PFSK-1 (cell line): Measurements from ENCODE around the gene TUBB4A.

Experiments used
- FOXP2 ChIP-seq: optimal IDR thresholded peaks from 2 replicates; pipeline ENCODE3; 2011; ENCODE audit warnings: borderline replicate concordance, control low read depth, inconsistent platforms; ENCODE audit not compliant: insufficient read depth; ENCODE audit errors: extremely low read length, extremely low read depth
- POLR2AphosphoS5 ChIP-seq: IDR thresholded peaks from 2 replicates; pipeline ENCODE4 v1.6.1; 2012; ENCODE audit warnings: low read depth, mild to moderate bottlenecking, control low read depth, low read length, moderate library complexity
- SIN3A ChIP-seq: IDR thresholded peaks from 2 replicates; pipeline ENCODE4 v1.6.1; 2012; ENCODE audit warnings: mild to moderate bottlenecking, low read length, moderate library complexity, borderline replicate concordance; ENCODE audit not compliant: insufficient read depth
- TAF1 ChIP-seq: IDR thresholded peaks from 2 replicates; pipeline ENCODE4 v1.6.1; 2012; ENCODE audit warnings: low read length, control low read depth, borderline replicate concordance; ENCODE audit not compliant: insufficient read depth
- TF ChIP-seq, protein P1 (sequence below), 2 experiments: IDR thresholded peaks; 2 replicates each; pipeline versions ENCODE4 v1.6.1 to v1.8.0; 2011 to 2012; ENCODE audit warnings: low read depth in 2 of 2, low read length in 2 of 2, control low read depth in 1 of 2, inconsistent platforms in 1 of 2, mild to moderate bottlenecking in 1 of 2, moderate library complexity in 1 of 2; ENCODE audit not compliant: insufficient read depth in 1 of 2

TUBB4A gene

DNA sequence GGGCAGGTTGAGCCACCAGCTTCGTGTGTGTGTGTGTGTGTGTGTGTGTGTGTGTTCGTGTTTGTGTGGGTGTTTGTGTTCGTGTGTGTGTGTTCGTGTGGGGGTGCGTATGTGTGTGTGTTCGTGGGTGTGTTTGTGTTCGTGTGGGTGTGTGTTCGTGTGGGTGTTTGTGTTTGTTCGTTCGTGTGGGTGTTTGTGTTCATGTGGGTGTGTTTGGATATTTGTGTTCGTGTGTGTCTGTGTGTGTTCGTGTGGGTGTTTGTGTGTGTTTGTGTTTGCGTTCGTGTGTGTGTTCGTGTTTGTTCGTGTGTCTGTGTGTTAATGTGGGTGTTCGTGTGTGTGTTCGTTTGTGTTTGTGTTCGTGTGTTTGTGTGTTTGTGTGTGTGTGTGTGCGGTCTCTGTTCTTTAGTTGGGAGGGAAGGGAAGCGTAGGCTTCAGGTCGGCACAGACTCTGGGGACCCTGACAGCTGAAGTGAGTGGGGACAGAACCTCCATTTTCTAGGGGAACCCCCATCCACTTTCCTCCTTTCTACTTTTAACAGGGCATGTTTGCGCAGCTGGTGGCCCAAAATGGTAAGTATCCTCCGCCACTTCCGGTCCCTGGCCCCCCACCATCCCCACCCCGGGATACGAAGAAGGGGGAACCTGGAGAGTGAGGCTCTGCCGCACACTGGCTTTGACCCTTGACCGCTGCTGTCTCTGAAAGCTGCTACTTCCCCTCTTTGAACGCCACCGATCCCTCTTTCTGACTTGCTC, 30.3 kb upstream of the TUBB4A start:
- TF ChIP-seq POLR2AphosphoS5 (no peak), FOXP2 (no peak), TAF1 (no peak), SIN3A (no peak)
- TF ChIP-seq, protein P1, sequence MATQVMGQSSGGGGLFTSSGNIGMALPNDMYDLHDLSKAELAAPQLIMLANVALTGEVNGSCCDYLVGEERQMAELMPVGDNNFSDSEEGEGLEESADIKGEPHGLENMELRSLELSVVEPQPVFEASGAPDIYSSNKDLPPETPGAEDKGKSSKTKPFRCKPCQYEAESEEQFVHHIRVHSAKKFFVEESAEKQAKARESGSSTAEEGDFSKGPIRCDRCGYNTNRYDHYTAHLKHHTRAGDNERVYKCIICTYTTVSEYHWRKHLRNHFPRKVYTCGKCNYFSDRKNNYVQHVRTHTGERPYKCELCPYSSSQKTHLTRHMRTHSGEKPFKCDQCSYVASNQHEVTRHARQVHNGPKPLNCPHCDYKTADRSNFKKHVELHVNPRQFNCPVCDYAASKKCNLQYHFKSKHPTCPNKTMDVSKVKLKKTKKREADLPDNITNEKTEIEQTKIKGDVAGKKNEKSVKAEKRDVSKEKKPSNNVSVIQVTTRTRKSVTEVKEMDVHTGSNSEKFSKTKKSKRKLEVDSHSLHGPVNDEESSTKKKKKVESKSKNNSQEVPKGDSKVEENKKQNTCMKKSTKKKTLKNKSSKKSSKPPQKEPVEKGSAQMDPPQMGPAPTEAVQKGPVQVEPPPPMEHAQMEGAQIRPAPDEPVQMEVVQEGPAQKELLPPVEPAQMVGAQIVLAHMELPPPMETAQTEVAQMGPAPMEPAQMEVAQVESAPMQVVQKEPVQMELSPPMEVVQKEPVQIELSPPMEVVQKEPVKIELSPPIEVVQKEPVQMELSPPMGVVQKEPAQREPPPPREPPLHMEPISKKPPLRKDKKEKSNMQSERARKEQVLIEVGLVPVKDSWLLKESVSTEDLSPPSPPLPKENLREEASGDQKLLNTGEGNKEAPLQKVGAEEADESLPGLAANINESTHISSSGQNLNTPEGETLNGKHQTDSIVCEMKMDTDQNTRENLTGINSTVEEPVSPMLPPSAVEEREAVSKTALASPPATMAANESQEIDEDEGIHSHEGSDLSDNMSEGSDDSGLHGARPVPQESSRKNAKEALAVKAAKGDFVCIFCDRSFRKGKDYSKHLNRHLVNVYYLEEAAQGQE (IDR thresholded peaks at IDR 0.05; ENCODE audit: insufficient read depth in 1 of 2, low read depth in 2 of 2, low read length in 2 of 2), result no peak

DNA sequence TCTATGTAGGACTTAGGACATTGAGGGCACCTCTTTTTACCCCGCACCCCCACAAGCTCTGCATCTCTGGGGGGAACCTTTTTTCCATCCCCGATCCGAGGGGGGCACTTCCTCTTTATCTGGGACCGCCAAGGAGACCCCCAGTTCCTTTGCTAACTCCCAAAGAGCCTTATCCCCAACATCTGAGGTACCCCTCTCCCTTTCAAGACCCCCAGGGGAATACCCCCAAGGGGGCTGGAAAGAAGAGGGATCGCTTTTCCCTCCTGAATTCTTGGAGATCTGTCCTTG, 29.8 kb upstream of the TUBB4A start:
- TF ChIP-seq, protein P1 (IDR thresholded peaks at IDR 0.05; ENCODE audit: insufficient read depth in 1 of 2, low read depth in 2 of 2, low read length in 2 of 2), result no peak
- TF ChIP-seq SIN3A, result no peak
- no peak for TF ChIP-seq FOXP2
- no peak for TF ChIP-seq TAF1
- TF ChIP-seq POLR2AphosphoS5, result no peak

DNA sequence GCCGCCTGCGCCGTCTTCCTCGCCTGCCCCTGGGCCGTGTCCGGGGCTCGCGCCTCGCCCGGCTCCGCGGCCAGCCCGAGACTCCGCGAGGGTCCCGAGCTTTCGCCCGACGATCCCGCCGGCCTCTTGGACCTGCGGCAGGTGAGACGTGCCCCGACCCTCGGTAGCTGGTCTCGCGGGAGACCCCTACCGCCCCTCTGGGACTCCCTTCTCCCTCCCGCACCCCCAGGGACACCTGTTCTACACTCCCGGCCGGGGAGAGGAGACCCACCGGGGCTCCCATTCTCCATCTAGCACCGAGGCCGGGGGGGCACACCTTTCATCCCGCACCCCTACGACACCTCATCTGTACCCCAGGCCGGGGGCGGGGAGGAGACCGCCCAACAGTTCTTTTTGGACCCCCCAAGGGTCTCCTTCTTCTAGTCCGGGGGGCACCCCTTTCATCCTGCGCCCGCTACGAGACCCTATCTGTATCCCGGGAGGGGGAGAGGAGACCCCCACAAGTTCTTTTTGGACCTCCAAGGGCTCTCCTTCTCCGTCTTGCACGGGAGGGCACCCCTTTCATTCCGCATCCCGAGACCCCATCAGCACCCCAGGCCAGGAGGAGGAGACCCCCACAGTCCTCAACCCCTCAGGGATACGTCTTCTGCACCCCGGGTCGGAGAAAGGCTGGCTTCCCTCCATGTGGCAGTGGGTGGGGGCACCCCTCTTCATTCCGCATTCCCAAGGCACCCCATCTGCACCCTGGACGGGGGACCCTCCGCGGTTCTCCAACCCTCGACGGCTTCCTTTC, 29.2 kb upstream of the TUBB4A start:
- TF ChIP-seq, protein P1 (IDR thresholded peaks at IDR 0.05; ENCODE audit: insufficient read depth in 1 of 2, low read depth in 2 of 2, low read length in 2 of 2), result no peak
- TF ChIP-seq FOXP2, result peak; percentile 3

DNA sequence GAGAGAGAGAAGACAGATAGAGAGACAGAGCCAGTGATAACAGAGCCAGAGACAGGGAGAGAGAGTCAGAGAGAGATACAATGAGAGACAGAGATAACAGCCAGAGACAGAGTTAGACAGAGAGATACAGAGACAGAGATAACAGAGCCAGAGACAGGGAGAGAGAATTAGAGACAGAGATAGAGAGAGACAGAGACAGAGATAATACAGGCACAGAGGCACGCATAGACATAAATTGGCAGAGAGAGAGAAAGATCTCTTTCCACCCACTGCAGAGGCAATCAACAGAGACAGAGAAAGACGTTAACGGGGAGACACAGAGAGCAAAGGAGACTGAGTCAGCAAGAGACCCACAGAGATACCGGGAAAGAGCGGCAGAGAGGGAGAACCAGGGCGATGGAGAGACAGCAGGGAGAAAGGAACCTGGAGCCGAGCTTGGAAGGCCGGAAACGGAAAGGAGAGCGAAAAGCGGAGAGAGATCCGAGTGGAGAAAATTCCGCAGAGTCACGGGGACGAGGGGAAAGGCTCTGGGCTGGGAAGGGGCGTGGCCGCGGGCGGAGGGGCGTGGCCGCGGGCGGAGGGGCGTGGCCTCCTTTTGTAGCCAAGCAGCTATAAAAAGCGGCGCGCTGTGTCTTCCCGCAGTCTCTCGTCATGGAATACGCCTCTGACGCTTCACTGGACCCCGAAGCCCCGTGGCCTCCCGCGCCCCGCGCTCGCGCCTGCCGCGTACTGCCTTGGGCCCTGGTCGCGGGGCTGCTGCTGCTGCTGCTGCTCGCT, 28.5 kb upstream of the TUBB4A start, which contains the start of gene TNFSF9:
TSS of gene TNFSF9 (plus strand) at position 641 of the 777 bp plus-strand sequence. CDS start at position 652, 11 bp downstream.
- TF ChIP-seq, protein P1 (IDR thresholded peaks at IDR 0.05; ENCODE audit: insufficient read depth in 1 of 2, low read depth in 2 of 2, low read length in 2 of 2), result no peak
- TF ChIP-seq FOXP2, result peak; percentile 42
- no peak for TF ChIP-seq SIN3A
- peak; percentile 96 for TF ChIP-seq POLR2AphosphoS5
- TF ChIP-seq TAF1, result no peak
